Body of pancreas (tissue), 4 donors: ENCODE data around the gene IKZF3. TPM values are rescaled to one million over a fixed set of nuclear protein-coding genes. Genes with fewer than 3 reads are reported as not detected.

ENCODE experiments used
- ATAC-seq: fragments of 150-250 bp; one replicate; pipeline ENCODE4 v1.9.1; 2016
- DNase-seq, 4 donors: peaks; one replicate each; pipeline ENCODE4 v3.0.0-alpha.2; 2019
- H3K27ac ChIP-seq, 4 donors: fragments of 200-600 bp; sonication (generic); 1 replicate in 3 of 4; 2 replicates in 1 of 4; pipeline versions ENCODE4 v1.5.1 to v1.6.1; 2016 to 2019; ENCODE audit warnings: mild to moderate bottlenecking in 1 of 4, mixed read lengths in 1 of 4, moderate library complexity in 1 of 4
- H3K27me3 ChIP-seq, 2 donors: fragments of 200-600 bp; sonication (generic); one replicate each; pipeline ENCODE4 v1.6.0; 2016; ENCODE audit warnings: mild to moderate bottlenecking in 1 of 2
- H3K36me3 ChIP-seq, 2 donors: fragments of 200-600 bp; sonication (generic); replicated peaks in 1 of 2; 2 replicates each; pipeline ENCODE4 v1.5.1; 2016; ENCODE audit warnings: low read depth in 2 of 2; ENCODE audit not compliant: insufficient read depth in 1 of 2
- H3K4me1 ChIP-seq: fragments of 200-600 bp; sonication (generic); one replicate; pipeline ENCODE4 v1.6.0; 2016
- H3K4me3 ChIP-seq, 2 donors: fragments of 200-600 bp; sonication (generic); 1 replicate in 1 of 2; 2 replicates in 1 of 2; pipeline ENCODE4 v1.5.1; 2016 to 2019
- H3K9me3 ChIP-seq, 3 donors: fragments of 200-600 bp; sonication (generic); 1 replicate in 2 of 3; 2 replicates in 1 of 3; pipeline ENCODE4 v1.5.1; 2016
- POLR2A ChIP-seq, 3 donors: fragments of 450-650 bp; IDR thresholded peaks; one replicate each; pipeline ENCODE4 v1.6.1; 2016; ENCODE audit warnings: antibody characterized with exemption in 3 of 3, mild to moderate bottlenecking in 2 of 3
- WGBS, 2 donors: methylation state at CpG; one replicate each; pipeline ENCODE4 v1.1.5; 2017; 5-methylcytosine and 5-hydroxymethylcytosine counted together
- intact Hi-C: fragments of 100-400 bp; cut with DNase I; formaldehyde crosslinking; loops from one replicate; pipeline ENCODE4 v1.15.1; 2023
- total RNA-seq, 2 donors: library from RNA; depleted of rRNA; stranded (reverse); fragments of >200 nt; gene quantifications; one replicate each; pipeline ENCODE4 v1.1.0, GENCODE V29; 2016
- TF ChIP-seq, protein P1 (sequence below), 7 experiments: fragments of 450-650 bp in 4 of 7; fragments of 200-600 bp in 3 of 7; sonication (generic) in 3 of 7; IDR thresholded peaks; one replicate each; pipeline ENCODE4 v1.5.1; 2016 to 2019; ENCODE audit warnings: antibody characterized with exemption in 7 of 7

IKZF3 gene
- total RNA-seq, 2 donors from 2014 or later: 0.78 to 0.99 TPM

DNA sequence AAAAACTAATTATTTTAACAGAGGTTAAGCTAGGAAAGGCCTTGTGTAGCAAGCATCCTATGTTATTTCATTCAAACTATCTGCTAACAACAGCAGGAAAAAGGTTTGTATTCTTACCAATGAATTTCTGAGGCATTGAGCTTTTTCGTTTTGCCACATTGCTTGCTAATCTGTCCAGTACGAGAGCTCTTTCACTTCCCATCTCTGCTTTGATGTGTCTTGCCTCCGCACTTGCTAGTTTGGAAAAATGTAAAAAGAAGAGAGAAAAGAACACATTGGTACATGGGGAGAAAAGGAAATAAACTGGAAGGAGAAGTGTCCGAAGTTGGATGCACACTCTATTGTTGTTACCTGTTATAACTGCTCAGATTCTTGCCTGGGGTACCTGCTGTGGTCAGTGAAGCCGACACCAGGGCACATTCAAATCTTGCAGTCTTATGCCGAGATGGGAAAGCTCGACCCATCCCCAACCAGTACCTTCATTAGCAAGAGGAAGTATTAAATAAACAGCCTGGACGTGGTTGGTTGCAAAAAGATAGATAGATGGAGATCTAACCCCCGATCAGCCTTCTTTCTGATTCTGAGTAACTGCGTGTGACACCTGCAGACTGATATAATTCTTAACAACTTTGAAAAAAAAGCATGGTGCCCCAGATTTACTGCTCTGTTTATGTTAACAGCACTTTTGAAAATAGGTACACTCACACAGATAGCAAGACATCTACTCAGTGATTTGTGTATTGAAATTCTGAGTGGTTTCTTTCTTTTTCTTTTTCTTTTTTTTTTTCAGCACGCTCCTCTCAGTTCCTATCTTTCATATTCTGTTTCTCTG lies 86.4 kb downstream of the IKZF3 start:
- intact Hi-C loops: no loop called here
- TF ChIP-seq POLR2A (IDR thresholded peaks at IDR 0.05): no peak
- TF ChIP-seq, protein P1, sequence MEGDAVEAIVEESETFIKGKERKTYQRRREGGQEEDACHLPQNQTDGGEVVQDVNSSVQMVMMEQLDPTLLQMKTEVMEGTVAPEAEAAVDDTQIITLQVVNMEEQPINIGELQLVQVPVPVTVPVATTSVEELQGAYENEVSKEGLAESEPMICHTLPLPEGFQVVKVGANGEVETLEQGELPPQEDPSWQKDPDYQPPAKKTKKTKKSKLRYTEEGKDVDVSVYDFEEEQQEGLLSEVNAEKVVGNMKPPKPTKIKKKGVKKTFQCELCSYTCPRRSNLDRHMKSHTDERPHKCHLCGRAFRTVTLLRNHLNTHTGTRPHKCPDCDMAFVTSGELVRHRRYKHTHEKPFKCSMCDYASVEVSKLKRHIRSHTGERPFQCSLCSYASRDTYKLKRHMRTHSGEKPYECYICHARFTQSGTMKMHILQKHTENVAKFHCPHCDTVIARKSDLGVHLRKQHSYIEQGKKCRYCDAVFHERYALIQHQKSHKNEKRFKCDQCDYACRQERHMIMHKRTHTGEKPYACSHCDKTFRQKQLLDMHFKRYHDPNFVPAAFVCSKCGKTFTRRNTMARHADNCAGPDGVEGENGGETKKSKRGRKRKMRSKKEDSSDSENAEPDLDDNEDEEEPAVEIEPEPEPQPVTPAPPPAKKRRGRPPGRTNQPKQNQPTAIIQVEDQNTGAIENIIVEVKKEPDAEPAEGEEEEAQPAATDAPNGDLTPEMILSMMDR (IDR thresholded peaks at IDR 0.05): no peak
- Histone ChIP-seq H3K27me3 (no peaks in the 10 kb centered on the region), H3K4me3 (no peak overlapping the region), H3K36me3 (no peaks in the 10 kb centered on the region), H3K4me1 (peaks cover 12% of the 10 kb centered on the region), H3K9me3 (no peaks in the 10 kb centered on the region), H3K27ac (no peak overlapping the region)
- DNase-seq (no peak), ATAC-seq (no peak)
- WGBS, 2 donors: 56 to 59% methylated on average over 11 of the region's 11 CpGs

DNA sequence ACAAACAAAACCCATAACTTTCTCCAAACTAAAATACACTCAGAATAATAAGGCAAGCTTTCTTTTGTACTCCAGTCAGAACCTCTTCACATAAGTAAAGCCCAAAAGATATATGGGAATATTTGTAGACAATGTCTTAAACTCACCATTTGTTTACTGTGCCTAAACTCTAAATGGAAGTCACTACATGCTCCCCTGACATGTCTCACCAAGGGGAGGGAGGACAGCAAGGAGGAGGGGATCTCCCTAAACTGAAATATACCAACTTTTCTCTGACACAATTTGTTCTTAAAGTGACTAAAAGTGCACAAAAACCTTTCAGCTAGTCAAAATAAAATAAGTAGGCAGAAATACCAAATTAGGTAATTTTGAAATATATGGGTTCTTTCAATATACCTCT lies 87.9 kb downstream of the IKZF3 start:
- intact Hi-C loops: no loop called here
- no peak overlapping the region for H3K27ac ChIP-seq
- H3K9me3 ChIP-seq: no peaks in the 10 kb centered on the region
- H3K27me3 ChIP-seq: no peaks in the 10 kb centered on the region
- H3K36me3 ChIP-seq: no peaks in the 10 kb centered on the region
- no peaks in the 10 kb centered on the region for H3K4me1 ChIP-seq
- DNase-seq (no peak), ATAC-seq (no peak)
- no peak overlapping the region for H3K4me3 ChIP-seq
- TF ChIP-seq, protein P1 (IDR thresholded peaks at IDR 0.05): no peak
- no peak for TF ChIP-seq POLR2A (IDR thresholded peaks at IDR 0.05)

DNA sequence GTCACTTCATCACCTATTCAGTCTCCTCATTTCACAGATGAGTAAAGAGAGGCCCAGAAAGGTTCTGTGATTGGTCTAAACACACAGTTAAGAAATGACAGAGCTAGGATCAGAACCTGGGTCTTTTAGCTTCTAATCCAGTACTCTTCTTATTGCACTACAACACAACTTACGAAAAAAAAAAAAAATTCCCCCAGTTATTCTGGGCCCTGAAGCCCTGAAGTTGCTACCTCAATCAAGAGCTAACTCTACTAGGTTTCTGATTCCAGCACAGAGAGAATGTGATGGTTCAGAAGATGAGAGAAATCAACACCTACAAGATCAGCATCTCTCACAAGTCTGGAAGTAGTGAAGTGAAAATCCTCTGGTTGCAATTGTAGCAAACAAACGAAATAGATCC lies 89.1 kb downstream of the IKZF3 start:
- no peaks in the 10 kb centered on the region for H3K27me3 ChIP-seq
- ATAC-seq (no peak), DNase-seq (no peak)
- WGBS, 2 donors: 62 to 70% methylated on average over 2 of the region's 2 CpGs
- no peaks in the 10 kb centered on the region for H3K36me3 ChIP-seq
- no peak for TF ChIP-seq POLR2A (IDR thresholded peaks at IDR 0.05)
- TF ChIP-seq, protein P1 (IDR thresholded peaks at IDR 0.05): no peak
- H3K27ac ChIP-seq: no peak overlapping the region
- no peaks in the 10 kb centered on the region for H3K9me3 ChIP-seq
- no peak overlapping the region for H3K4me3 ChIP-seq
- intact Hi-C loops: no loop called here
- H3K4me1 ChIP-seq: no peaks in the 10 kb centered on the region

DNA sequence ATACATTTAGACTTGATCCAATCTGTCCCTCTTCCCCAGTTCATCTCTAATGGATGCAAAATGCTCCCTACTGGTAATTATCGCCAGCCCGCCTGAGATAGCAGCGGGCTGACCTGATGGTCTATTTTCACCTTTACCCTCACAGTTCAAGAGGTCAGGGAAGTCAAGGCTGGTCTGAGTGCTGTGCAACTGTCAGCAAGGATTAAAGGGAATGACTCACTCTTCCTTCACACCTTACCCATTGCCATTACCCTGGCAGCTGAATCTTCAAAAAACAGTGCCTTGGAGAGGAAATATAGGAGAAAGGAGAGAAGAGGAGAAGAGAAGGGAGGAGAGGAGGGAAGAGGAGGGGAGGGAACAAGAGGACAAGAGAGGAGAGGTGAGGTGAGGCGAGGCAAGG lies 90.1 kb downstream of the IKZF3 start:
- no peak overlapping the region for H3K4me3 ChIP-seq
- ATAC-seq: no peak
- H3K9me3 ChIP-seq: no peaks in the 10 kb centered on the region
- no peaks in the 10 kb centered on the region for H3K36me3 ChIP-seq
- intact Hi-C loops: no loop called here
- no peak overlapping the region for H3K27ac ChIP-seq
- no peak for DNase-seq
- no peaks in the 10 kb centered on the region for H3K4me1 ChIP-seq
- no peaks in the 10 kb centered on the region for H3K27me3 ChIP-seq
- WGBS, 2 donors: 80 to 87% methylated on average over 4 of the region's 4 CpGs
- TF ChIP-seq, protein P1 (IDR thresholded peaks at IDR 0.05): no peak
- TF ChIP-seq POLR2A (IDR thresholded peaks at IDR 0.05): no peak
